H1 (cell line): ENCODE data around the gene UTP25. TPM values are rescaled to one million over a fixed set of nuclear protein-coding genes. Genes with fewer than 3 reads are reported as not detected.
"Not testable (repeated sequence)": the region's sequence is repeated elsewhere in the genome, so short reads cannot be mapped to it uniquely, and the experiment has no call there.

ENCODE experiments used
- CTCF ChIA-PET: fragments of 300-600 bp; sonication (Branson Sonifier 250); formaldehyde crosslinking; loops from one replicate; lab custom pipeline; 2021; ENCODE audit not compliant: partially characterized antibody; lab: Charles Lee
- POLR2A ChIA-PET: fragments of 300-600 bp; sonication (Branson Sonifier 250); formaldehyde crosslinking; loops from one replicate; lab custom pipeline; 2021; ENCODE audit warnings: inconsistent platforms; ENCODE audit not compliant: partially characterized antibody; lab: Charles Lee
- DNase-seq, 2 experiments: peaks; one replicate each; pipeline versions ENCODE4 v3.0.0 to v3.0.0-alpha.2; 2010 to 2022; ENCODE audit warnings: low spot score in 2 of 2, low read depth in 1 of 2, mixed read lengths in 1 of 2
- FAIRE-seq: peaks from 2 replicates; lab custom pipeline; 2011; peaks lifted over from hg19 to GRCh38; lab: Jason Lieb, UNC
- H2AFZ ChIP-seq: 2 replicates; pipeline ENCODE4 v1.8.1; 2012; ENCODE audit warnings: low read length, inconsistent platforms
- H2AK5ac ChIP-seq: 2 replicates; pipeline ENCODE4 v1.6.1; 2013; ENCODE audit warnings: low read depth, low read length
- H2BK120ac ChIP-seq: replicated peaks from 2 replicates; pipeline ENCODE3; 2013; ENCODE audit warnings: low read depth, low read length, inconsistent platforms
- H2BK12ac ChIP-seq: 2 replicates; pipeline ENCODE4 v1.6.1; 2013; ENCODE audit warnings: low read depth, low read length
- H2BK15ac ChIP-seq: 2 replicates; pipeline ENCODE4 v1.6.1; 2013; ENCODE audit warnings: low read length
- H2BK20ac ChIP-seq: 2 replicates; pipeline ENCODE4 v1.6.1; 2013; ENCODE audit warnings: low read length
- H2BK5ac ChIP-seq: 2 replicates; pipeline ENCODE4 v1.6.1; 2013; ENCODE audit warnings: low read depth, low read length
- H3K14ac ChIP-seq: 2 replicates; pipeline ENCODE4 v1.6.1; 2013; ENCODE audit warnings: inconsistent platforms; ENCODE audit not compliant: insufficient read length
- H3K18ac ChIP-seq: 2 replicates; pipeline ENCODE4 v1.6.1; 2013; ENCODE audit warnings: low read length; ENCODE audit errors: extremely low read depth
- H3K23ac ChIP-seq: 2 replicates; pipeline ENCODE4 v1.6.1; 2013; ENCODE audit warnings: inconsistent platforms; ENCODE audit not compliant: insufficient read length
- H3K23me2 ChIP-seq: 2 replicates; pipeline ENCODE4 v1.6.1; 2013; ENCODE audit warnings: low read depth, low read length
- H3K27ac ChIP-seq: 2 replicates; pipeline ENCODE4 v1.6.1; 2011; ENCODE audit warnings: low read depth, low read length, inconsistent platforms
- H3K27me3 ChIP-seq, 4 experiments: replicated peaks in 1 of 4; 1 replicate in 1 of 4; 2 replicates in 3 of 4; pipeline versions ENCODE4 v1.6.1 to v1.8.1; 2011 to 2013; ENCODE audit warnings: low read length in 3 of 4, mild to moderate bottlenecking in 3 of 4, inconsistent platforms in 2 of 4, mixed read lengths in 2 of 4, moderate library complexity in 1 of 4; ENCODE audit not compliant: control insufficient read depth in 3 of 4, insufficient read depth in 3 of 4; ENCODE audit errors: extremely low read depth in 1 of 4
- H3K36me3 ChIP-seq, 4 experiments: 2 replicates each; pipeline versions ENCODE4 v1.6.1 to v1.8.1; 2011 to 2013; ENCODE audit warnings: mild to moderate bottlenecking in 4 of 4, low read length in 3 of 4, moderate library complexity in 2 of 4, control low read depth in 1 of 4, inconsistent platforms in 1 of 4; ENCODE audit not compliant: insufficient read depth in 4 of 4, control insufficient read depth in 2 of 4
- H3K4ac ChIP-seq: replicated peaks from 2 replicates; pipeline ENCODE3; 2013; ENCODE audit warnings: low read length, low read depth, mixed read lengths, inconsistent platforms; ENCODE audit not compliant: insufficient read length
- H3K4me1 ChIP-seq, 4 experiments: replicated peaks in 1 of 4; 1 replicate in 1 of 4; 2 replicates in 3 of 4; pipeline versions ENCODE4 v1.6.1 to v1.8.1; 2011 to 2013; ENCODE audit warnings: low read length in 3 of 4, inconsistent platforms in 2 of 4, mixed read lengths in 1 of 4; ENCODE audit not compliant: insufficient read depth in 4 of 4, control insufficient read depth in 3 of 4
- H3K4me2 ChIP-seq, 2 experiments: 2 replicates each; pipeline versions ENCODE4 v1.6.1 to v1.8.1; 2011 to 2013; ENCODE audit warnings: low read depth in 2 of 2, low read length in 2 of 2, control low read depth in 1 of 2, inconsistent platforms in 1 of 2, mild to moderate bottlenecking in 1 of 2; ENCODE audit not compliant: insufficient read depth in 1 of 2
- H3K4me3 ChIP-seq, 4 experiments: fragments of 200-600, 300-600 bp in 1 of 4; sonication (generic), shearing (Covaris generic), sonication (Bioruptor Twin) in 1 of 4; 2 replicates each; pipeline versions ENCODE4 v1.5.1 to v1.8.1; 2011 to 2016; ENCODE audit warnings: low read length in 4 of 4, low read depth in 3 of 4, control low read depth in 2 of 4, inconsistent platforms in 2 of 4, mild to moderate bottlenecking in 2 of 4, mixed read lengths in 1 of 4, moderate library complexity in 1 of 4; ENCODE audit not compliant: insufficient read depth in 2 of 4; ENCODE audit errors: extremely low read depth in 1 of 4
- H3K56ac ChIP-seq: replicated peaks from 2 replicates; pipeline ENCODE3; 2013; ENCODE audit warnings: low read depth, mild to moderate bottlenecking, mixed read lengths, low read length, inconsistent platforms; ENCODE audit not compliant: insufficient read length
- H3K79me1 ChIP-seq: 2 replicates; pipeline ENCODE4 v1.6.1; 2013; ENCODE audit warnings: low read depth, low read length, control low read depth
- H3K79me2 ChIP-seq, 2 experiments: 2 replicates each; pipeline versions ENCODE4 v1.6.1 to v1.8.1; 2012 to 2013; ENCODE audit warnings: low read length in 2 of 2, mild to moderate bottlenecking in 2 of 2, inconsistent platforms in 1 of 2; ENCODE audit not compliant: insufficient read depth in 2 of 2, control insufficient read depth in 1 of 2
- H3K9ac ChIP-seq, 4 experiments: replicated peaks in 1 of 4; 1 replicate in 1 of 4; 2 replicates in 3 of 4; pipeline versions ENCODE4 v1.6.1 to v1.8.1; 2011 to 2013; ENCODE audit warnings: low read depth in 3 of 4, low read length in 3 of 4, control low read depth in 2 of 4, mild to moderate bottlenecking in 2 of 4, moderate library complexity in 2 of 4, inconsistent platforms in 1 of 4; ENCODE audit errors: extremely low read depth in 1 of 4
- H3K9me3 ChIP-seq, 2 experiments: 2 replicates each; pipeline versions ENCODE4 v1.6.1 to v1.8.1; 2012 to 2013; ENCODE audit warnings: mild to moderate bottlenecking in 2 of 2, moderate library complexity in 2 of 2, control low read depth in 1 of 2, inconsistent platforms in 1 of 2, low read depth in 1 of 2, low read length in 1 of 2, mixed read lengths in 1 of 2; ENCODE audit not compliant: insufficient read depth in 2 of 2
- H4K20me1 ChIP-seq, 2 experiments: replicated peaks in 1 of 2; 2 replicates each; pipeline versions ENCODE3 to v1.8.1; 2011 to 2013; ENCODE audit warnings: inconsistent platforms in 2 of 2, low read length in 2 of 2, mild to moderate bottlenecking in 1 of 2; ENCODE audit not compliant: insufficient read depth in 2 of 2, control insufficient read depth in 1 of 2
- H4K5ac ChIP-seq: 2 replicates; pipeline ENCODE4 v1.6.1; 2013; ENCODE audit warnings: low read length, low read depth, mixed read lengths, inconsistent platforms; ENCODE audit not compliant: insufficient read length
- H4K8ac ChIP-seq: 2 replicates; pipeline ENCODE4 v1.8.0; 2013; ENCODE audit warnings: mild to moderate bottlenecking, moderate library complexity, low read length, inconsistent platforms; ENCODE audit not compliant: insufficient read depth; ENCODE audit errors: extremely low read depth
- H4K91ac ChIP-seq: replicated peaks from 2 replicates; pipeline ENCODE3; 2013; ENCODE audit warnings: low read length, mixed read lengths, inconsistent platforms; ENCODE audit not compliant: insufficient read length
- WGBS, 2 experiments: shearing (Covaris generic) in 1 of 2; methylation state at CpG; one replicate each; pipeline versions ENCODE4 v1.1.6 to v1.1.7; 2013 to 2015; ENCODE audit warnings: low lambda C conversion rate in 2 of 2, mixed read lengths in 2 of 2, inconsistent platforms in 1 of 2, low coverage in 1 of 2, missing lambda C conversion rate in 1 of 2; ENCODE audit not compliant: insufficient replicate concordance in 2 of 2, insufficient coverage in 1 of 2, insufficient read length in 1 of 2; ENCODE audit errors: extremely low coverage in 1 of 2, missing lambda C conversion rate in 1 of 2; 5-methylcytosine and 5-hydroxymethylcytosine counted together
- polyA plus RNA-seq, 7 experiments: library from polyadenylated mRNA; depleted of rRNA in 3 of 7; stranded (reverse) in 5 of 7; unstranded in 2 of 7; fragments of >200 nt in 5 of 7; fragments of 200-250 nt in 2 of 7; gene quantifications; 1 replicate in 5 of 7; 2 replicates in 1 of 7; 4 replicates in 1 of 7; pipeline versions ENCODE4 v1.2.1 to v1.2.3, GENCODE V29; 2011 to 2013; ENCODE audit warnings: missing spikeins in 2 of 7, mixed read lengths in 2 of 7
- total RNA-seq: library from RNA; stranded (reverse); fragmentation: NEBNext Ultra II Directional; extraction: Animal tissue kit (Norgen Biotek cat#: 25700); gene quantifications from 2 replicates; pipeline ENCODE4 v1.2.1, GENCODE V29; 2021

Gene UTP25
- total and polyA plus RNA-seq, 2 of the 8 experiments (the other 6 are each of a cell fraction or from before 2014, with no cell fraction given), result 4.0 to 7.6 TPM

- H3K4me2 ChIP-seq, H3K27ac ChIP-seq, H3K79me2 ChIP-seq, H3K23me2 ChIP-seq, H2BK20ac ChIP-seq, H3K9ac ChIP-seq, FAIRE-seq, H2BK12ac ChIP-seq, H4K5ac ChIP-seq, POLR2A ChIA-PET, H3K23ac ChIP-seq, H3K79me1 ChIP-seq, H3K56ac ChIP-seq, H4K8ac ChIP-seq, H3K18ac ChIP-seq, H3K14ac ChIP-seq, H3K4me1 ChIP-seq, H3K4ac ChIP-seq, H4K91ac ChIP-seq, H2AFZ ChIP-seq, H3K4me3 ChIP-seq, DNase-seq, H3K9me3 ChIP-seq, H2BK120ac ChIP-seq, H3K27me3 ChIP-seq, H2BK15ac ChIP-seq, H2BK5ac ChIP-seq, H4K20me1 ChIP-seq, H2AK5ac ChIP-seq: not testable (repeated sequence)
- H3K36me3 ChIP-seq, result peaks cover 2 to 10% (median 5%) of the 10 kb centered on the region in 4 experiments; a peak in 7 of 8 replicates
- CTCF ChIA-PET, result interaction anchor here (0.7 to 2.4 kb wide), 2 partner anchors 17 to 29 kb away, joined by 3 to 7 read pairs; no protein-coding TSS in a partner anchor
- WGBS, 2 experiments, result 86% methylated on average over 3 of the region's 3 CpGs; no CpG with 5 or more reads in 1 of the 2 experiments
Measured at GRCh38 chr1:209793711-209794110, 34.1 kb upstream of the UTP25 start.
